DMS79 treated with DMSO at 0.1 percent for 48 hours (cell line): Measurements from ENCODE around the gene PALLD.
"Not testable (repeated sequence)": the region's sequence is repeated elsewhere in the genome, so short reads cannot be mapped to it uniquely, and the experiment has no call there.

Experiments
- DNase-seq: peaks from one replicate; lab custom pipeline; 2025; lab: John Stamatoyannopoulos, UW

The PALLD gene

GRCh38 chr4:168496834-168497233 is at the start of gene PALLD:
TSS of gene PALLD (plus strand) at chr4:168497052.
- no peak for DNase-seq

GRCh38 chr4:168449063-168449462 is 47.8 kb upstream of the PALLD start:
- not testable (repeated sequence) for DNase-seq

- no peak for DNase-seq
Observed at GRCh38 chr4:168449719-168450452, 47.0 kb upstream of the PALLD start.

GRCh38 chr4:168451331-168451730 is 45.5 kb upstream of the PALLD start:
- DNase-seq: no peak

- no peak for DNase-seq
Observed at GRCh38 chr4:168451744-168452390, 45.0 kb upstream of the PALLD start.

GRCh38 chr4:168453146-168453545 is 43.7 kb upstream of the PALLD start:
- DNase-seq: no peak

GRCh38 chr4:168458256-168458655 is 38.6 kb upstream of the PALLD start:
- DNase-seq: not testable (repeated sequence)

GRCh38 chr4:168461821-168462220 is 35.0 kb upstream of the PALLD start:
- no peak for DNase-seq

GRCh38 chr4:168472920-168473319 is 23.9 kb upstream of the PALLD start:
- no peak for DNase-seq

GRCh38 chr4:168474660-168475320 is 22.1 kb upstream of the PALLD start:
- DNase-seq: no peak

GRCh38 chr4:168475745-168476144 is 21.1 kb upstream of the PALLD start:
- DNase-seq: no peak

GRCh38 chr4:168478868-168479267 is 18.0 kb upstream of the PALLD start:
- DNase-seq: no peak

GRCh38 chr4:168480931-168481611 is 15.8 kb upstream of the PALLD start:
- peak; percentile 14 for DNase-seq

- no peak for DNase-seq
Observed at GRCh38 chr4:168483811-168484210, 13.0 kb upstream of the PALLD start.

- DNase-seq: no peak
Observed at GRCh38 chr4:168484626-168485025, 12.2 kb upstream of the PALLD start.

GRCh38 chr4:168485156-168485910 is 11.5 kb upstream of the PALLD start:
- DNase-seq: no peak

GRCh38 chr4:168486912-168487281 is 10.0 kb upstream of the PALLD start:
- no peak for DNase-seq

GRCh38 chr4:168487282-168488035 is 9.4 kb upstream of the PALLD start:
- no peak for DNase-seq

GRCh38 chr4:168488869-168489274 is 8.0 kb upstream of the PALLD start:
- no peak for DNase-seq

GRCh38 chr4:168489616-168490015 is 7.2 kb upstream of the PALLD start:
- DNase-seq: no peak

- DNase-seq: no peak
Observed at GRCh38 chr4:168490711-168491110, 6.1 kb upstream of the PALLD start.
